HL-60 (cell line): ENCODE results near the gene OSBPL5.

ENCODE experiments used
- DNase-seq, 2 experiments: peaks; one replicate each; pipeline ENCODE4 v3.0.0-alpha.2; 2010 to 2020; ENCODE audit warnings: low read depth in 1 of 2, low spot score in 1 of 2
- H3K27ac ChIP-seq: fragments of 250-450 bp; sonication (Bioruptor Pico); replicated peaks from 2 replicates; pipeline ENCODE4 v1.5.1; 2020; ENCODE audit warnings: mild to moderate bottlenecking, moderate library complexity
- H3K27me3 ChIP-seq: fragments of 250-450 bp; sonication (Bioruptor Pico); 2 replicates; pipeline ENCODE4 v1.5.1; 2021; ENCODE audit warnings: mild to moderate bottlenecking, moderate library complexity; ENCODE audit not compliant: insufficient read depth, poor library complexity, severe bottlenecking
- H3K4me3 ChIP-seq: replicated peaks from 2 replicates; pipeline ENCODE4 v1.5.1; 2011; ENCODE audit warnings: mild to moderate bottlenecking, control low read depth, low read length; ENCODE audit not compliant: insufficient read depth
- CTCF ChIP-seq: IDR thresholded peaks from one replicate; pipeline ENCODE4 v1.5.1; 2011; ENCODE audit warnings: low read length, control low read depth, inconsistent platforms; ENCODE audit not compliant: insufficient read depth
- GABPA ChIP-seq: IDR thresholded peaks from 2 replicates; pipeline ENCODE4 v1.6.1; 2012; ENCODE audit warnings: low read depth
- POLR2AphosphoS5 ChIP-seq: IDR thresholded peaks from 2 replicates; pipeline ENCODE4 v1.6.1; 2012; ENCODE audit warnings: low read depth
- REST ChIP-seq: IDR thresholded peaks from 2 replicates; pipeline ENCODE4 v1.6.1; 2012; ENCODE audit warnings: low read depth; ENCODE audit not compliant: insufficient replicate concordance
- SPI1 ChIP-seq: IDR thresholded peaks from 2 replicates; pipeline ENCODE4 v1.6.1; 2012; ENCODE audit warnings: low read depth, mild to moderate bottlenecking, borderline replicate concordance

OSBPL5 gene

GRCh38 chr11:3201112-3201581 lies 36.0 kb upstream of the OSBPL5 start:
- peaks cover 32% of the 10 kb centered on the region for H3K27me3 ChIP-seq
- TF ChIP-seq POLR2AphosphoS5 = no peak
- no peak for TF ChIP-seq REST
- TF ChIP-seq SPI1 = no peak
- no peak for TF ChIP-seq CTCF
- no peak for TF ChIP-seq GABPA

GRCh38 chr11:3200388-3201111 lies 35.4 kb upstream of the OSBPL5 start:
- no peak for DNase-seq
- no peak overlapping the region for H3K4me3 ChIP-seq
- peaks cover 32% of the 10 kb centered on the region for H3K27me3 ChIP-seq
- TF ChIP-seq SPI1 (no peak), POLR2AphosphoS5 (no peak), CTCF (no peak), REST (no peak), GABPA (no peak)
- no peak overlapping the region for H3K27ac ChIP-seq

More at GRCh38 chr11:3201112-3201581, 36.0 kb upstream of the OSBPL5 start:
- Histone ChIP-seq H3K27ac (no peak overlapping the region), H3K4me3 (no peak overlapping the region)
- DNase-seq = no peak

- TF ChIP-seq SPI1 (no peak), GABPA (no peak)
- peaks cover 32% of the 10 kb centered on the region for H3K27me3 ChIP-seq
- H3K27ac ChIP-seq = no peak overlapping the region
- DNase-seq = no peak
- no peak overlapping the region for H3K4me3 ChIP-seq
These were observed 34.6 kb upstream of the OSBPL5 start for GRCh38 chr11:3199537-3200295.

GRCh38 chr11:3198815-3199214 lies 33.7 kb upstream of the OSBPL5 start:
- peaks cover 28% of the 10 kb centered on the region for H3K27me3 ChIP-seq

More at GRCh38 chr11:3198815-3199214, 33.7 kb upstream of the OSBPL5 start:
- TF ChIP-seq REST (no peak), GABPA (no peak)
- Histone ChIP-seq H3K4me3 (no peak overlapping the region), H3K27ac (no peak overlapping the region)
- DNase-seq = no peak
